Measurements from ENCODE around the gene SPHKAP. TPM values are rescaled to one million over a fixed set of nuclear protein-coding genes. Genes with fewer than 3 reads are reported as not detected.
"Not testable (repeated sequence)": the region's sequence is repeated elsewhere in the genome, so short reads cannot be mapped to it uniquely, and the experiment has no call there.

Gene SPHKAP, protein sequence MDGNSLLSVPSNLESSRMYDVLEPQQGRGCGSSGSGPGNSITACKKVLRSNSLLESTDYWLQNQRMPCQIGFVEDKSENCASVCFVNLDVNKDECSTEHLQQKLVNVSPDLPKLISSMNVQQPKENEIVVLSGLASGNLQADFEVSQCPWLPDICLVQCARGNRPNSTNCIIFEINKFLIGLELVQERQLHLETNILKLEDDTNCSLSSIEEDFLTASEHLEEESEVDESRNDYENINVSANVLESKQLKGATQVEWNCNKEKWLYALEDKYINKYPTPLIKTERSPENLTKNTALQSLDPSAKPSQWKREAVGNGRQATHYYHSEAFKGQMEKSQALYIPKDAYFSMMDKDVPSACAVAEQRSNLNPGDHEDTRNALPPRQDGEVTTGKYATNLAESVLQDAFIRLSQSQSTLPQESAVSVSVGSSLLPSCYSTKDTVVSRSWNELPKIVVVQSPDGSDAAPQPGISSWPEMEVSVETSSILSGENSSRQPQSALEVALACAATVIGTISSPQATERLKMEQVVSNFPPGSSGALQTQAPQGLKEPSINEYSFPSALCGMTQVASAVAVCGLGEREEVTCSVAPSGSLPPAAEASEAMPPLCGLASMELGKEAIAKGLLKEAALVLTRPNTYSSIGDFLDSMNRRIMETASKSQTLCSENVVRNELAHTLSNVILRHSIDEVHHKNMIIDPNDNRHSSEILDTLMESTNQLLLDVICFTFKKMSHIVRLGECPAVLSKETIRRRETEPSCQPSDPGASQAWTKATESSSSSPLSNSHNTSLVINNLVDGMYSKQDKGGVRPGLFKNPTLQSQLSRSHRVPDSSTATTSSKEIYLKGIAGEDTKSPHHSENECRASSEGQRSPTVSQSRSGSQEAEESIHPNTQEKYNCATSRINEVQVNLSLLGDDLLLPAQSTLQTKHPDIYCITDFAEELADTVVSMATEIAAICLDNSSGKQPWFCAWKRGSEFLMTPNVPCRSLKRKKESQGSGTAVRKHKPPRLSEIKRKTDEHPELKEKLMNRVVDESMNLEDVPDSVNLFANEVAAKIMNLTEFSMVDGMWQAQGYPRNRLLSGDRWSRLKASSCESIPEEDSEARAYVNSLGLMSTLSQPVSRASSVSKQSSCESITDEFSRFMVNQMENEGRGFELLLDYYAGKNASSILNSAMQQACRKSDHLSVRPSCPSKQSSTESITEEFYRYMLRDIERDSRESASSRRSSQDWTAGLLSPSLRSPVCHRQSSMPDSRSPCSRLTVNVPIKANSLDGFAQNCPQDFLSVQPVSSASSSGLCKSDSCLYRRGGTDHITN (N-terminal part only)
- total RNA-seq: not detected in 2 replicates

DNA sequence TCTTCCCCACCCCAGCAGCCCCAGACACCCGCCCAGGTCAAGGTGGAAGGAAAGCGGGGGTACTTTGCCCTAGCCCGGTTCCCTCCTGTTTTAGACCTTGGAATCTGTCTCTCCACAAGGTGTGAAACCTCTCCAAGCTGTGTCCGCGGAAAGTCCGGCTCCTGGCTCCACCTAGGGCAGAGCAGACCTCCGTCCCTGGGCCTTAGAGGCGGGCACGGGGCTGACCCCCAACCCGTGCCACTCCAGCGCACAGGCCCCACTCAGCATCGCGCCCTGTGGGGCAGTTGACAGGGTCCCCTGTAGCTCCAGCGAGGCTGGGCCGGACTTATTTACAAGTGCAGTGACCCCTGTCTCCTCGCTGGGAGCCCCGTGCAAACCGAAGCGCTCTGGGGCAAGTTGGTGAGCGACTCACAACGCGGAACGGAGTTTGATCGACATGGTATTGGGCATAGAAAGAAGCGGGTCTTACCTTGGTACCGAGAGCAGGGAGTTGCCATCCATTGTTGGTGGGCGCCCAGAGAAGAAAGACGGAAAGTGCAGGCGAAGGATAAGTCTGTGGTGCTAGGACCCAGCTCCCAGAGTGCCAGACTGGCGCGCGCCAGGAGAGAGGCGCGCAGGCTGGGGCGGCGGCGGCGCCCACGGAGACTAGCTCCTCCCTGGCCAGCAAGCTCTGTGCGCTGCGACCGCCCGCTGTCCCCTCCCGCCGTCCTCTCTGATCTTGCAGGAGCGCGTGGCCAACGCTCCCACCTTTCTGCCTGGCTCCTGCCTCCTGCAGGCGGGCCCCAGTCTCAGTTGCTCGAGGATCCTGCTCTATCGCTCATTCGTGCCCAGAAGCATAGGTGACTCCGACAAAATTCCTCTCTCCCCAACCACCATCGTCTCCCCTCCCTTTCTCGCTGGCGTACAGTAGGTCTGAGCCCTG, at the start of gene SPHKAP:
Gene SPHKAP (minus strand): TSS at position 590 of the 922 bp plus-strand sequence. CDS start 89 bp downstream, at position 501.
- intact Hi-C loops (cut with micrococcal nuclease): no loop called here

DNA sequence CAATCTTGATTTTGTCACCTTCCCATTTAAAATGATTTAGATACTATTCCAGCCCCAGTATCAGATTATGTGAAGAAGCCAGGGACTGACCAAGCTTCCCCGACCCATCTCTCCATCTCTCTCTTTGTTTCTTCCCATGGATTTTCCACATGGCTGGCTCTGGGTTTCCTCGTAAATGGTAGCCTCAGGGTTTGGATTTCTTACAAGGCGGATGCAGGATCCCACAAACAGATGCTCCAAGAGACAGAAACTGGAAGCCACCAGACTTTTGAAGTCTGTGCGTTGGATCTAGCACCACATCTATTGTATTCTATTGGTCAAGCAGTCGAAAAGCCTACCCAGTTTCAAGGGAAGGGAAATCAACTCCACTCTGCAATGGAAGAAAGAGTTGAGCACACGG, 46.0 kb upstream of the SPHKAP start:
- intact Hi-C loops (cut with micrococcal nuclease): no loop called here

DNA sequence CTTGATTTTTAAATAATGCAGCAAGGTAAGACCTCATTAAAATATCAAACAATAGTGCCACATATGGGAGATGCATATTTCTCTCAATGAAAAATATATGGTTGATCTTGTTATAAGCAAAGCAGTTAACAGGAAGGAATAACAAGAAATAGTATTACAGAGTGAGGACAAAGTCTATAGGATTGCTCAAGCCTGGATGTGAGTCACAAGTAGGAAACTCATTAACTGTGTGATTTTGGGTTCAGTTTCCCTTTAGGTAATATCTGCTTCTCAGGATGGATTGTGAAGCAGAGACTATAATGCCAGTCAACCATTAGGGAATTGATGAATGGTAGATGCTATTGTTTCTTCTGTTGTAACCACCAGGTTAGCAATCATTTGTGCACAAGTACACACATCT, 42.9 kb upstream of the SPHKAP start:
- intact Hi-C loops (cut with micrococcal nuclease): no loop called here

- intact Hi-C loops (cut with micrococcal nuclease): not testable (repeated sequence)
Measured at GRCh38 chr2:228218593-228218992, 37.1 kb upstream of the SPHKAP start.

DNA sequence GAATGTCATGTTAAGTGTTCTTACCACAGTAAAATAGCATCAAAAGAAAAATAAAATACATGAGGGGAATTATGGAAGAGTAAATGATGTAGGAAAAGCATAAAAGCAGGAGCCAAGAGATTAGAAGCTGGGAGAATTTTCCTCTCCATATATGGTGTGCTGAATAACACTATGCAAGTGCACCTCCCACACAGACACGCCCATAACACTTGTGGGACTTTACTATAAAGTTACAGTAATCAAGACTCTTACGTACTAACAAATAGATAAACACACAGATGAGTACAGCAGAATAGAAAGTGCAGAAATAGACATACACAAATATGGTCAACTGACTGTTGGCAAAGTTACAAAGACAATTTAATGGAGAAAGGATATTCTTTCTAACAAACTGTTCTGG, 16.0 kb upstream of the SPHKAP start:
- intact Hi-C loops (cut with micrococcal nuclease): no loop called here

GRCh38 chr2:228180181-228181097, 1.0 kb downstream of the SPHKAP start:
- intact Hi-C loops (cut with micrococcal nuclease): no loop called here

- intact Hi-C loops (cut with micrococcal nuclease): no loop called here
Measured at GRCh38 chr2:228167290-228167689, 14.2 kb downstream of the SPHKAP start.

GRCh38 chr2:228164718-228165117, 16.8 kb downstream of the SPHKAP start:
- intact Hi-C loops (cut with micrococcal nuclease): no loop called here

DNA sequence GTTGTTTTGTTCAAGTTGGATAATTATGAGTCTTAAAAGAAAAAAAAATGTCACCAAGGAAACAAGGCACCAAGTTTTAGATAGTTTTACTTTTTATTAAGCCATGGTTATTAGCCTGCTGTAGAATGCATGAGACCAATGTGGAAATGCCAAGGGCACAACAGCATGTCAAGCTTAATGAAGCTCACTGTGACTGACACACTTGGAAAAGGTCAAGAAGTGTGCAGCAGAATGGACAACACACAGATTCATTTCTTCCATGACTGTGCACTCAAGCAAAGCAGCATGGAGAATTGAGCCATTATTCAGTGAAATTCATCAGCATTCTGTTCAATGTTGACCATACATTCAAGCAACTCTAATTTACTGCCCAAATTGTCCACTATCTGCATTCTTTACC, 23.6 kb downstream of the SPHKAP start:
- intact Hi-C loops (cut with micrococcal nuclease): no loop called here

DNA sequence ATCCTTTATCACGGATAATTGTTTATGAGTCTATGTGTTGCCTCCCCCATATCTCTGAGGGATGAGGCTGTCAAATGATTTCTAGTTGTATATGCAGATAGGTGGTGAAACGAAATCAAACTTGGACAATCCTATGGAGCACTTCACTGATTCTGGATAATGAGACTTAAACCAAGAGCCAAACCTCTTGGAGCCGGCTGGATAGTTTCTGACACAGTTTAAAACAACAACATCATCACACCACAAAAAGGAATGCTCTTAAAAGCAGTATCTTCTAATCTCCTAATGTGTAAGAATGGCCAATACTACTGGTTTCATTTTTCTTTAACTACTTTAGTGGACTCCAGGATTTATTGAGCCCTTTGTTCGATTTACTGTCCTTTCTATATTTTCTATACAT, 36.5 kb downstream of the SPHKAP start:
- intact Hi-C loops (cut with micrococcal nuclease): no loop called here

GRCh38 chr2:228140934-228141528, 40.5 kb downstream of the SPHKAP start:
- intact Hi-C loops (cut with micrococcal nuclease): no loop called here

DNA sequence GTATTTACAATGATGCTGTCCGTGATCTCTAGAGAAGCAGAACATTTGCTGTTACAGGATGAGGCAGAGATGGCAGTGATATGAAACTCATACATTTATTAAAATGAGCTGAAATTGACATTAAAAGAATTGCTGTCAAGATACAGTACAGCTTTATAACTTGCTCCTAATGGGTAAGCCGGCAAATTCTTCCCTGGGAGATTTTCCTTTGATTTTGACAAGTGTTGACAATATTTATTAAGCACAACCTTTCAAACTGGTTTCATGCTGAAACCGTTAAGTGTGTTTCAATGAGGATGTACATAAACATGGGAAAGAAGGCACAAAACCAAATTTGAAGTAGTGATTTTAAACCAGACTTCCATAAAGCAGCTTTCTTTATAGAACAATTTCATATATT, 45.5 kb downstream of the SPHKAP start:
- intact Hi-C loops (cut with micrococcal nuclease): no loop called here

DNA sequence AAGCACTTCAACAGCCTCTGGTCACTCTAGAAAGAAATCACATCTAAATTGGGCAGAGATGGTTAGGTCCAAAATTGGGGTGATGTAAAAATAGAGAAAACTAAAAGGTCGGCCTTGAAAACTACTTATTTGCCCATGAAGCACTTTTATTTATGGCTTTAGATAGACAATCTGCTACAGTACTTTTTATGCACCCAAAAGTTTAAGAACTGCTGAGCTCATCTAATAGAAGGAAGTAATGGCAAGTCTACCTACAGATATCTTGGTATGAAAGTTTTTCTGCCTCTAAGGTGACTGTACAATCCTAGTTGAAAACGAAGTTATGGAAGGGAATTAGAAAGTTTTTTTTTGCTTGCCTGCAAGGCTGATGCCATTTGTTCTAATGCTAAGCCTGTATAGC, 46.2 kb downstream of the SPHKAP start:
- intact Hi-C loops (cut with micrococcal nuclease): no loop called here

DNA sequence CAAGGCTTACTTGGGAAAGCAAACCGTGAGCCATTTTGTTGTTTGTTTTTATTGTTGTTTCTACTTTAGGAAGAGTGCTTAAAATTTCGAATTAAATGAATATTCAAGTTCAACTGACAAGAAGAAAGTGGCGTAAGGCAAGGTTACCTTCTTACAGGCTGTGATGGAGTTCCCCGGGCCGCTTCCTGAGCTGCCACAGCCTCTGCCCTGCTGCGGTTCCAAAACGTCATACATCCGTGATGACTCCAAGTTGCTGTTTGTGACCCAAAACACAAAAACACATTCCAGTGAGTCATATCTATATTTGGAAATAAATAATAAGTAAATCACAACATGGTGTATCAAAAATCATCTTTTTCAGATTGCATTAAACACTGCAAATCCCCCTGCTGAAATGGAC, 49.7 kb downstream of the SPHKAP start:
- intact Hi-C loops (cut with micrococcal nuclease): no loop called here

DNA sequence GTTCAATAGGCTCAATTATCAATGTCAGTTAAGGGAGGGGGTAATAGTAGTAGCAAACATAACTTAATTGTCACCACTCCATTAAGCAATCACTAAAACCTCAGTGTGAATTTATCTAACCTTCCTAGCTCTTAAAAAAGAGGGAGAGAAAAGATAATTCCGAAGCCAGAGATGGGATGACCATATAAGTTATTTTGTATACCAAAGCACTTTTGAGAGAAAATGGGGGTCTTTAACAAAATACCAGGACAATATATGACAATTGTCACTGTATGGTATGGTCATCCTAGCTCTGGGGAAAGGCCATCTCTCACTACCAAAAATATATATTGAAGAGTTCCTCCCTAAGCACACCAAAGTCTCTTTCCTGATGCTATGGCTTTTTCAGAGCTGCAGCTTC, 55.1 kb downstream of the SPHKAP start:
- intact Hi-C loops (cut with micrococcal nuclease): no loop called here

GRCh38 chr2:228118940-228119339, 62.5 kb downstream of the SPHKAP start:
- intact Hi-C loops (cut with micrococcal nuclease): no loop called here

- intact Hi-C loops (cut with micrococcal nuclease): no loop called here
Measured at GRCh38 chr2:228107846-228108245, 73.6 kb downstream of the SPHKAP start.

GRCh38 chr2:228105526-228106250, 75.8 kb downstream of the SPHKAP start:
- intact Hi-C loops (cut with micrococcal nuclease): no loop called here

Measured in T-helper 1 cell treated with Interleukin-12 subunit alpha and Interleukin-12 subunit beta and Interleukin-4 antibody, amounts not matched to agents 30 ng/mL and 1 ng/mL, for 36 hours (primary cell).